Naive thymus-derived CD4-positive, alpha-beta T cell (primary cell): Measurements from ENCODE around the gene RSPRY1. TPM values are rescaled to one million over a fixed set of nuclear protein-coding genes. Genes with fewer than 3 reads are reported as not detected.
A peak's percentile ranks its signal among the peaks of the same experiment; 100 is the strongest.

Experiments used
- ATAC-seq: fragments of 150-1000 bp; cut with Tn5 transposase; 2 replicates; pipeline ENCODE4 v1.10.0; 2021; ENCODE audit warnings: mild to moderate bottlenecking, moderate library complexity
- CTCF ChIA-PET: fragments of 350-600 bp; sonication (Branson Sonifier 250); formaldehyde crosslinking; loops from one replicate; lab custom pipeline; 2021; ENCODE audit warnings: antibody characterized with exemption; lab: Charles Lee
- POLR2A ChIA-PET: fragments of 350-600 bp; sonication (Branson Sonifier 250); formaldehyde crosslinking; loops from one replicate; lab custom pipeline; 2021; ENCODE audit warnings: antibody characterized with exemption, inconsistent platforms; lab: Charles Lee
- DNase-seq, 9 donors: peaks; one replicate each; pipeline versions ENCODE4 v3.0.0 to v3.0.0-alpha.2; 2020 to 2022; ENCODE audit warnings: mixed read lengths in 1 of 9
- H3K27ac ChIP-seq: one replicate; pipeline ENCODE4 v1.7.0; 2013; ENCODE audit warnings: mild to moderate bottlenecking, low read depth, low read length, moderate library complexity
- H3K27me3 ChIP-seq, 2 donors: one replicate each; pipeline ENCODE4 v1.7.0; 2013; ENCODE audit warnings: low read length in 2 of 2, mild to moderate bottlenecking in 2 of 2, moderate library complexity in 2 of 2; ENCODE audit not compliant: control insufficient read depth in 2 of 2, insufficient read depth in 2 of 2
- H3K36me3 ChIP-seq, 3 experiments: 1 replicate in 2 of 3; 2 replicates in 1 of 3; pipeline ENCODE4 v1.7.0; 2013; ENCODE audit warnings: low read length in 3 of 3, mild to moderate bottlenecking in 3 of 3, moderate library complexity in 1 of 3; ENCODE audit not compliant: insufficient read depth in 3 of 3, control insufficient read depth in 2 of 3
- H3K4me1 ChIP-seq, 2 donors: one replicate each; pipeline ENCODE4 v1.7.0; 2013; ENCODE audit warnings: low read length in 2 of 2, mild to moderate bottlenecking in 2 of 2, moderate library complexity in 1 of 2; ENCODE audit not compliant: control insufficient read depth in 2 of 2, insufficient read depth in 2 of 2
- H3K4me3 ChIP-seq: 2 replicates; pipeline ENCODE4 v1.7.0; 2013; ENCODE audit warnings: mild to moderate bottlenecking, low read length
- H3K9me3 ChIP-seq, 3 experiments: 1 replicate in 2 of 3; 2 replicates in 1 of 3; pipeline ENCODE4 v1.7.0; 2013; ENCODE audit warnings: low read length in 3 of 3; ENCODE audit not compliant: control insufficient read depth in 2 of 3
- H3K27ac Mint-ChIP-seq, 9 donors: one replicate each; pipeline ENCODE4 v1.8.0; 2020 to 2022; ENCODE audit warnings: mixed read lengths in 9 of 9, mild to moderate bottlenecking in 8 of 9, moderate library complexity in 5 of 9, inconsistent platforms in 2 of 9
- H3K27me3 Mint-ChIP-seq, 5 donors: one replicate each; pipeline ENCODE4 v1.8.0; 2021 to 2022; ENCODE audit warnings: mixed read lengths in 5 of 5, mild to moderate bottlenecking in 1 of 5
- H3K36me3 Mint-ChIP-seq, 5 donors: one replicate each; pipeline ENCODE4 v1.8.0; 2020 to 2022; ENCODE audit warnings: mixed read lengths in 5 of 5, mild to moderate bottlenecking in 3 of 5, inconsistent platforms in 1 of 5
- H3K4me1 Mint-ChIP-seq, 7 donors: one replicate each; pipeline ENCODE4 v1.8.0; 2020 to 2022; ENCODE audit warnings: mixed read lengths in 7 of 7, mild to moderate bottlenecking in 3 of 7, inconsistent platforms in 1 of 7
- H3K4me3 Mint-ChIP-seq, 10 donors: one replicate each; pipeline ENCODE4 v1.8.0; 2020 to 2022; ENCODE audit warnings: mild to moderate bottlenecking in 10 of 10, mixed read lengths in 10 of 10, moderate library complexity in 6 of 10, inconsistent platforms in 2 of 10
- H3K9me3 Mint-ChIP-seq, 11 donors: one replicate each; pipeline ENCODE4 v1.8.0; 2020 to 2022; ENCODE audit warnings: mixed read lengths in 11 of 11, mild to moderate bottlenecking in 4 of 11, inconsistent platforms in 1 of 11, moderate library complexity in 1 of 11
- intact Hi-C, 2 donors: fragments of 100-400 bp; cut with micrococcal nuclease; formaldehyde crosslinking; loops; one replicate each; pipeline ENCODE4 v1.15.1; 2023
- polyA plus RNA-seq, 2 donors: library from polyadenylated mRNA; unstranded; fragments of 300-500 nt; fragmentation: Illumina TruSeq; gene quantifications; one replicate each; pipeline ENCODE4 v1.2.3, GENCODE V29; 2021
- total RNA-seq, 6 experiments: library from RNA in 5 of 6; stranded (reverse) in 5 of 6; gene quantifications; 1 replicate in 5 of 6; 2 replicates in 1 of 6; pipeline ENCODE4 v1.2.3 and lab custom pipeline; 2021 to 2026

Gene RSPRY1
- total and polyA plus RNA-seq, 7 experiments from 2014 or later, result 22.2 to 40.5 (median 33.6) TPM

GRCh38 chr16:57202095-57202886 lies 16.2 kb downstream of the RSPRY1 start:
- Histone ChIP-seq H3K9me3 (no peaks in the 10 kb centered on the region), H3K4me1 (no peaks in the 10 kb centered on the region), H3K27me3 (no peaks in the 10 kb centered on the region), H3K36me3 (peaks cover 2 to 24% (median 8%) of the 10 kb centered on the region in 3 experiments), H3K27ac (no peak overlapping the region), H3K4me3 (no peak overlapping the region)
- POLR2A ChIA-PET, result no interaction called here
- H3K9me3 Mint-ChIP-seq, result no peaks in the 10 kb centered on the region
- no peak overlapping the region for H3K4me3 Mint-ChIP-seq
- H3K27ac Mint-ChIP-seq, result peak overlapping the region in 3 of 9 donors; percentile 0 to 74 (median 23)
- no peaks in the 10 kb centered on the region for H3K27me3 Mint-ChIP-seq
- CTCF ChIA-PET, result interaction anchor here (0.7 kb wide), 1 partner anchor 241 kb away, joined by 3 read pairs; no protein-coding TSS in a partner anchor
- no peak for DNase-seq
- no peak for ATAC-seq
- peaks cover 0 to 31% (median 13%) of the 10 kb centered on the region in 5 donors for H3K36me3 Mint-ChIP-seq
- intact Hi-C loops, result no loop called here
- peaks cover 4 to 19% (median 10%) of the 10 kb centered on the region in 7 donors for H3K4me1 Mint-ChIP-seq

- Histone ChIP-seq H3K4me3 (no peak overlapping the region), H3K9me3 (no peaks in the 10 kb centered on the region), H3K27me3 (no peaks in the 10 kb centered on the region), H3K36me3 (peaks cover 7 to 31% (median 8%) of the 10 kb centered on the region in 3 experiments), H3K27ac (no peak overlapping the region), H3K4me1 (no peaks in the 10 kb centered on the region)
- intact Hi-C loops, result no loop called here
- DNase-seq (no peak), ATAC-seq (no peak)
- POLR2A ChIA-PET, result no interaction called here
- H3K4me1 Mint-ChIP-seq, result peaks cover 4 to 19% (median 8%) of the 10 kb centered on the region in 7 donors
- H3K4me3 Mint-ChIP-seq, result no peak overlapping the region
- H3K36me3 Mint-ChIP-seq, result peaks cover 0 to 38% (median 18%) of the 10 kb centered on the region in 5 donors
- H3K9me3 Mint-ChIP-seq, result no peaks in the 10 kb centered on the region
- no peaks in the 10 kb centered on the region for H3K27me3 Mint-ChIP-seq
- CTCF ChIA-PET, result no interaction called here
- peak overlapping the region in 2 of 9 donors; percentile 6 to 31 for H3K27ac Mint-ChIP-seq
Measured at GRCh38 chr16:57203451-57203850, 17.3 kb downstream of the RSPRY1 start.

GRCh38 chr16:57204675-57205074 lies 18.5 kb downstream of the RSPRY1 start:
- H3K27ac ChIP-seq, result no peak overlapping the region
- H3K4me1 ChIP-seq, result no peaks in the 10 kb centered on the region
- H3K4me3 Mint-ChIP-seq, result no peak overlapping the region
- no peaks in the 10 kb centered on the region for H3K9me3 Mint-ChIP-seq
- no peaks in the 10 kb centered on the region for H3K27me3 ChIP-seq
- ChIA-PET CTCF (no interaction called here), POLR2A (no interaction called here)
- H3K4me3 ChIP-seq, result no peak overlapping the region
- H3K36me3 Mint-ChIP-seq, result peaks cover 0 to 39% (median 18%) of the 10 kb centered on the region in 5 donors
- peaks cover 0 to 13% (median 6%) of the 10 kb centered on the region in 7 donors for H3K4me1 Mint-ChIP-seq
- H3K27ac Mint-ChIP-seq, result no peak overlapping the region
- peaks cover 7 to 43% (median 8%) of the 10 kb centered on the region in 3 experiments for H3K36me3 ChIP-seq
- H3K27me3 Mint-ChIP-seq, result no peaks in the 10 kb centered on the region
- H3K9me3 ChIP-seq, result no peaks in the 10 kb centered on the region
- intact Hi-C loops, result no loop called here
- ATAC-seq (no peak), DNase-seq (no peak)

- Histone ChIP-seq H3K4me1 (no peaks in the 10 kb centered on the region), H3K4me3 (no peak overlapping the region), H3K36me3 (peaks cover 18 to 66% (median 20%) of the 10 kb centered on the region in 3 experiments), H3K27me3 (no peaks in the 10 kb centered on the region), H3K27ac (no peak overlapping the region), H3K9me3 (no peaks in the 10 kb centered on the region)
- no peaks in the 10 kb centered on the region for H3K27me3 Mint-ChIP-seq
- no peak overlapping the region for H3K27ac Mint-ChIP-seq
- intact Hi-C loops, result no loop called here
- no peaks in the 10 kb centered on the region for H3K9me3 Mint-ChIP-seq
- ATAC-seq (no peak), DNase-seq (no peak)
- no peak overlapping the region for H3K4me3 Mint-ChIP-seq
- H3K36me3 Mint-ChIP-seq, result peaks cover 0 to 52% (median 28%) of the 10 kb centered on the region in 5 donors
- ChIA-PET CTCF (interaction anchor here (0.6 to 0.7 kb wide), 2 partner anchors 39 to 92 kb away, joined by 3 read pairs; no protein-coding TSS in a partner anchor), POLR2A (no interaction called here)
- peaks cover 0 to 4% (median 0%) of the 10 kb centered on the region in 7 donors for H3K4me1 Mint-ChIP-seq
Measured at GRCh38 chr16:57208926-57209325, 22.8 kb downstream of the RSPRY1 start.

- no peak overlapping the region for H3K27ac Mint-ChIP-seq
- H3K36me3 Mint-ChIP-seq, result peaks cover 2 to 61% (median 34%) of the 10 kb centered on the region in 5 donors
- H3K4me1 Mint-ChIP-seq, result peaks cover 0 to 4% (median 0%) of the 10 kb centered on the region in 7 donors
- Histone ChIP-seq H3K4me1 (no peaks in the 10 kb centered on the region), H3K9me3 (no peaks in the 10 kb centered on the region), H3K4me3 (no peak overlapping the region), H3K27me3 (no peaks in the 10 kb centered on the region), H3K36me3 (peaks cover 22 to 69% (median 24%) of the 10 kb centered on the region in 3 experiments), H3K27ac (no peak overlapping the region)
- H3K4me3 Mint-ChIP-seq, result no peak overlapping the region
- no peak for DNase-seq
- peaks cover 0 to 4% (median 0%) of the 10 kb centered on the region in 11 donors for H3K9me3 Mint-ChIP-seq
- CTCF ChIA-PET, result interaction anchor here (0.7 kb wide), 1 partner anchor 92 kb away, joined by 3 read pairs; no protein-coding TSS in a partner anchor
- intact Hi-C loops, result no loop called here
- POLR2A ChIA-PET, result no interaction called here
- no peak for ATAC-seq
- H3K27me3 Mint-ChIP-seq, result no peaks in the 10 kb centered on the region
Measured at GRCh38 chr16:57209780-57210179, 23.7 kb downstream of the RSPRY1 start.

GRCh38 chr16:57213462-57213861 lies 27.3 kb downstream of the RSPRY1 start:
- intact Hi-C loops, result no loop called here
- Mint-ChIP-seq H3K27ac (peak overlapping the region in 1 of 9 donors; percentile 22), H3K4me3 (no peak overlapping the region), H3K27me3 (no peaks in the 10 kb centered on the region), H3K9me3 (peaks cover 10 to 36% (median 17%) of the 10 kb centered on the region in 11 donors), H3K36me3 (peaks cover 23 to 74% (median 64%) of the 10 kb centered on the region in 5 donors), H3K4me1 (peaks cover 0 to 5% (median 0%) of the 10 kb centered on the region in 7 donors)
- H3K27me3 ChIP-seq, result no peaks in the 10 kb centered on the region
- H3K4me1 ChIP-seq, result no peaks in the 10 kb centered on the region
- H3K4me3 ChIP-seq, result no peak overlapping the region
- no peak for ATAC-seq
- ChIA-PET CTCF (no interaction called here), POLR2A (interaction anchor here (0.5 to 1.2 kb wide), 4 partner anchors 9 to 276 kb away, joined by 3 to 6 read pairs (median 3); partner anchors contain the start of gene POLR2C)
- H3K36me3 ChIP-seq, result peaks cover 32 to 79% (median 40%) of the 10 kb centered on the region in 3 experiments
- peaks cover 0 to 22% (median 4%) of the 10 kb centered on the region in 3 experiments for H3K9me3 ChIP-seq
- no peak for DNase-seq
- no peak overlapping the region for H3K27ac ChIP-seq
